Measurements from ENCODE around the gene KLRF2. TPM values are rescaled to one million over a fixed set of nuclear protein-coding genes. Genes with fewer than 3 reads are reported as not detected.

KLRF2 gene
- total RNA-seq, 1 donor from 2014 or later: not detected

DNA sequence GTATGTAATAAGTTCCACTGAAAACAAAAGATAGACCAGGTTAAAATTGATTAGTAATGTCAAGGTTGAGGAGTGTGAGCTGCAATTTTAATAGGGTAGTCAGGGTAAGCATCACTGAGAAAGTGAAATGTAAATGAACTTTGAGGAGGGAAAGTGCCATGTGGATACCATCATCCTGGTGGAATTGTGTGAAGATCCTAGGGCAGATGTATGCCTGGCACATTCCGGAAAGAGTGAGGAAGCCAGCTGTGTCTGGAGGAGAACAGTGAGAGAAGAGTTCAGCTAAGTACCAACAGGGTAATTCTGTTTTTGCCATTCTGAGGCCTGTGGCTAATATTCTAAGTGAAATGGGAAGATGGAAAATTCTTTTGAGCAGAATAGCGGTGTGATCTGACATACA, 53.7 kb downstream of the KLRF2 start:
- DNase-seq (ENCODE audit: low read depth, low spot score): no peak

DNA sequence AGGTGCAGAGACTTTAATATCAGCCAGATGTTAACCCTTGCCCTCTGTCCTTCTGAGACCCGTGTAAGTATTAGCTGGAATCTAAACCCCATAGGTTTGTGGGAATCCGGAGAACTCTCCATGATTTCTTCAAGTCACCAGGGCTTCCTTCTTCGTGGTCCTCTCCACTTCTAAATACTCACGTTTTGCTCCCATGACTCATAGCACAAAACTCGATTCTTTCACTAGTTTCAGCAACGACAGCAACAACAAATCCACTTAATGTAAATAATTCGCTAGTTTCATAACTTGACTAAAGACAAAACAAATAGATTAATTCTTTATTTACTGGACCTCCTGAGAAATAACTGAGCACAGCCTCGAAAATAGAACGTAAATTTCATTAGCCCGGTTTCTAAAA, 55.3 kb downstream of the KLRF2 start:
- DNase-seq (ENCODE audit: low read depth, low spot score): no peak

DNA sequence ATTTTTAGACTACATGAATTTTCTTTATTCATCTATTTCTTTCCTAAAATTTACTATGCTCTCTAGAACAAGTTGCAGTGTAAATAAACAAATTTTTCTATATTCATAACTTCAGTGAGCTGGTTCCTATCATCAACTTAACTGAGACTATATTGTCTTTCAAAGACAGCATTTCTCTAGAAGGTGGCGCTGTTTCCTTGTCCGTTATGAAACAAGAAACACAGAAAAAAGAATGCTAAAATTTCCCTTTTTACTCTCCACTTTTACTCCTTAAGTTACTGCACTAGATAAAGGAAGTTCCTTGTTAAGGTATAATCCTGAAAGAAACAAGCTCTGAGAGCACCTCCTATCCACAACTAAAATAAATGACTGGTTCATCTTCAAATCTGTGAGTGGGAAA, 59.1 kb downstream of the KLRF2 start:
- no peak for DNase-seq (ENCODE audit: low read depth, low spot score)

DNA sequence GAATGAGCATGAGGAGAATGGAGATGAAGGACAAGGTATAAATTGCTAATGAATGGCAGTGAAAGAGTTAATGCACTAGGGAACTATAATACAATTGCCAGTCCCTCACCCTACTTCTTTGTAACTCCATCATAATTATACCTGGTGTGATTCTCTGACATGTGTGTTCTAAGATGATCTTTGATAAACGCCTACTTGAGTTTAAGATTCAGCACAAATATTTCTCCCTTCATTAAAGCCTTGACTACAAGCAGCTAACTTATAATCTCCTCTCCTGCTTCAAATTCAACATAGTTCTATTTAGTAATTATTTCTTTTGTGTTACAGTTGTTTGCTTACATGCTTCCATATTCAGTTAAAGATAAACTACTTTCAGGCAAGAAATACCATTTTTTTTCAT, 60.5 kb downstream of the KLRF2 start:
- DNase-seq (ENCODE audit: low read depth, low spot score): no peak

DNA sequence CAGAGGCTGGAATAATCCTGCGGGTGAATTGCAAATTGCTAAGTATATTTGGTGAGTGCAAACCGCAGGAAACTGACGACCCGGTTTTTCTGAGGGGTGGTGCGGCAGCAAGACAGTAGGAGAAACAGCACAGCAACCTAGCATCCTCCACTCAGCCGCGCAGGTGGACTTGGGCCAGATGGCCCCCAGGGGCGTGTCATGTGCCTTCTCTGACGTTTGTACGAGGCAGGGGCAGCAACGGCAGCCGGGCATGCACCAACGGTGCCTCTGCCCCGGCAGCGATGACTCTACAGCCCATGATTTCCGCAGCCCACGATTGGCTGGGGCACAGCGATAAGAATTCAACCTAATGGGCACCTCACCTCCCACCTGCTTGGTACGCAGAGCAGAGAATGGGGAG, 62.0 kb downstream of the KLRF2 start:
- no peak for DNase-seq (ENCODE audit: low read depth, low spot score)

DNA sequence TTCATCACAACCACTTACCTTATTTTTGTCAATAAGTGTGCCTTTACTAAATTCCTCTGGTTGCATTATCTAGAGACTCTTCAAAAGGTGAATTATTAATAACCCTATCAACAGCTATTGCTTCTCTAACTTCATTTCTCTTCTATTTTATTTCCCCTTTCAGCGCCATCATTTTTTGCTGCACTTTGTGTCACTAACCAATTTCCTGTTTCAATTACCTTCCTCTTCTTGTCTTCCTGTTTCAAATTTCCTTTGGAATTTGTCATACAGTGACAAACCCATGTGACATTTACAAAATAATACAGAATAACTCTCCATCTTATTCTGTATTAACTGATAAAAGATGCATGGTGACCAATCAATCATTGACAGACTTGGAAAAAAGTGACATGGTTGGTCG, 63.1 kb downstream of the KLRF2 start:
- DNase-seq (ENCODE audit: low read depth, low spot score): no peak

Other genes starting within 250 kb of the KLRF2 start
- gene CLEC2D, start 211.8 kb upstream of the KLRF2 start, total RNA-seq: 0.42 and 0.79 TPM in 2 replicates
- gene CLECL1, start 148.4 kb upstream of the KLRF2 start, total RNA-seq: not detected in 2 replicates
- gene CD69, start 120.6 kb upstream of the KLRF2 start, total RNA-seq: 0.14 and 0.20 TPM in 2 replicates
- gene KLRF1, start 54.0 kb upstream of the KLRF2 start, total RNA-seq: 0.07 and 0.11 TPM in 2 replicates
- 11.9 and 39.8 TPM in 2 replicates for gene CLEC2B, start 12.1 kb upstream of the KLRF2 start, total RNA-seq
- gene CLEC2A, start 50.9 kb downstream of the KLRF2 start, total RNA-seq: not detected in 2 replicates
- not detected in 2 replicates for gene CLEC12A, start 89.9 kb downstream of the KLRF2 start, total RNA-seq
- 0.18 TPM in 1 of 2 replicates, not detected in the other for gene CLEC1B, start 117.6 kb downstream of the KLRF2 start, total RNA-seq
- 0.35 and 0.46 TPM in 2 replicates for gene CLEC12B, start 129.1 kb downstream of the KLRF2 start, total RNA-seq
- not detected in 2 replicates for gene CLEC9A, start 149.2 kb downstream of the KLRF2 start, total RNA-seq
- 3.6 and 16.0 TPM in 2 replicates for gene CLEC1A, start 217.5 kb downstream of the KLRF2 start, total RNA-seq
- 0.07 TPM in 2 replicates for gene CLEC7A, start 248.7 kb downstream of the KLRF2 start, total RNA-seq

All from pulmonary artery endothelial cell (primary cell).